HG02943 (cell line): Measurements from ENCODE around the gene VRK3.
"Not testable (repeated sequence)": the region's sequence is repeated elsewhere in the genome, so short reads cannot be mapped to it uniquely, and the experiment has no call there.

ENCODE experiments used
- ATAC-seq: cut with Tn5 transposase; IDR thresholded peaks from one replicate; pipeline ENCODE4 v1.9.1; 2021; ENCODE audit warnings: mild to moderate bottlenecking, low read depth, moderate library complexity; ENCODE audit not compliant: unreplicated experiment

Gene VRK3

GRCh38 chr19:49959892-49960291 is 65.3 kb downstream of the VRK3 start:
- ATAC-seq = not testable (repeated sequence)

- not testable (repeated sequence) for ATAC-seq
Measured at GRCh38 chr19:49958596-49958995, 66.6 kb downstream of the VRK3 start.

- ATAC-seq = not testable (repeated sequence)
Measured at GRCh38 chr19:49958144-49958543, 67.0 kb downstream of the VRK3 start.

GRCh38 chr19:49957262-49957915 is 67.8 kb downstream of the VRK3 start:
- no peak for ATAC-seq

- no peak for ATAC-seq
Measured at GRCh38 chr19:49956115-49956495, 69.1 kb downstream of the VRK3 start.

GRCh38 chr19:49954933-49955332 is 70.2 kb downstream of the VRK3 start:
- ATAC-seq = no peak

GRCh38 chr19:49954092-49954829 is 70.9 kb downstream of the VRK3 start:
- ATAC-seq = no peak

GRCh38 chr19:49953416-49953815 is 71.8 kb downstream of the VRK3 start:
- no peak for ATAC-seq

GRCh38 chr19:49952906-49953305 is 72.3 kb downstream of the VRK3 start:
- no peak for ATAC-seq

GRCh38 chr19:49952479-49952836 is 72.7 kb downstream of the VRK3 start:
- no peak for ATAC-seq

- no peak for ATAC-seq
Measured at GRCh38 chr19:49951806-49952478, 73.2 kb downstream of the VRK3 start.

GRCh38 chr19:49950956-49951526 is 74.1 kb downstream of the VRK3 start:
- ATAC-seq = no peak

GRCh38 chr19:49950590-49950948 is 74.6 kb downstream of the VRK3 start:
- ATAC-seq = no peak

- ATAC-seq = no peak
Measured at GRCh38 chr19:49949742-49950589, 75.2 kb downstream of the VRK3 start.

GRCh38 chr19:49946415-49946814 is 78.8 kb downstream of the VRK3 start:
- no peak for ATAC-seq

GRCh38 chr19:49944567-49944966 is 80.6 kb downstream of the VRK3 start:
- not testable (repeated sequence) for ATAC-seq

GRCh38 chr19:49940482-49940791 is 84.7 kb downstream of the VRK3 start:
- ATAC-seq = no peak

- ATAC-seq = no peak
Measured at GRCh38 chr19:49939721-49940481, 85.3 kb downstream of the VRK3 start.

- ATAC-seq = no peak
Measured at GRCh38 chr19:49938662-49939061, 86.5 kb downstream of the VRK3 start.
